Hematopoietic multipotent progenitor cell treated with erythropoietin and hydrocortisone succinate and interleukin-3 and kit ligand, for 4 days (in vitro differentiated cells): ENCODE measurements around the gene SCARF2.
"Not testable (repeated sequence)": the region's sequence is repeated elsewhere in the genome, so short reads cannot be mapped to it uniquely, and the experiment has no call there.

Source experiments
- DNase-seq: peaks from one replicate; pipeline ENCODE4 v3.0.0-alpha.2; 2015

The SCARF2 gene

GRCh38 chr22:20463324-20464095 is 25.9 kb upstream of the SCARF2 start:
- peak; percentile 58 for DNase-seq

- no peak for DNase-seq
Observed at GRCh38 chr22:20459862-20460261, 22.2 kb upstream of the SCARF2 start.

GRCh38 chr22:20459152-20459542 is 21.5 kb upstream of the SCARF2 start:
- no peak for DNase-seq

GRCh38 chr22:20458530-20459151 is 21.0 kb upstream of the SCARF2 start:
- DNase-seq, result no peak

- DNase-seq, result no peak
Observed at GRCh38 chr22:20457506-20458240, 20.0 kb upstream of the SCARF2 start.

GRCh38 chr22:20456722-20457076 is 19.1 kb upstream of the SCARF2 start:
- DNase-seq, result no peak

GRCh38 chr22:20456064-20456721 is 18.6 kb upstream of the SCARF2 start:
- peak; percentile 89 for DNase-seq

- no peak for DNase-seq
Observed at GRCh38 chr22:20455709-20456063, 18.1 kb upstream of the SCARF2 start.

GRCh38 chr22:20453222-20453621 is 15.6 kb upstream of the SCARF2 start:
- no peak for DNase-seq

- DNase-seq, result no peak
Observed at GRCh38 chr22:20451920-20452319, 14.3 kb upstream of the SCARF2 start.

- not testable (repeated sequence) for DNase-seq
Observed at GRCh38 chr22:20451129-20451778, 13.6 kb upstream of the SCARF2 start.

GRCh38 chr22:20450551-20450906 is 12.9 kb upstream of the SCARF2 start:
- DNase-seq, result no peak

- no peak for DNase-seq
Observed at GRCh38 chr22:20449819-20450550, 12.4 kb upstream of the SCARF2 start.

GRCh38 chr22:20448630-20449029 is 11.0 kb upstream of the SCARF2 start:
- DNase-seq, result no peak

- no peak for DNase-seq
Observed at GRCh38 chr22:20446383-20446970, 8.9 kb upstream of the SCARF2 start.

- DNase-seq, result no peak
Observed at GRCh38 chr22:20444325-20444724, 6.7 kb upstream of the SCARF2 start.

GRCh38 chr22:20442485-20443284 is 5.1 kb upstream of the SCARF2 start:
- no peak for DNase-seq

GRCh38 chr22:20441631-20442484 is 4.2 kb upstream of the SCARF2 start:
- no peak for DNase-seq

- no peak for DNase-seq
Observed at GRCh38 chr22:20440637-20441591, 3.3 kb upstream of the SCARF2 start.
